A673 (cell line): ENCODE measurements around the gene SMARCC2.

Source experiments
- EZH2 ChIP-seq: fragments of 200-600 bp; sonication (generic); IDR thresholded peaks from 2 replicates; pipeline ENCODE4 v1.6.1; 2017; ENCODE audit warnings: borderline replicate concordance, low read depth, mild to moderate bottlenecking, mixed read lengths, antibody characterized with exemption, low read length; ENCODE audit not compliant: poor library complexity, severe bottlenecking
- TF ChIP-seq, protein P1 (sequence below): fragments of 300-800, 200-600 bp; sonication (generic); conservative IDR thresholded peaks from 2 replicates; pipeline ENCODE4 v1.5.1; 2017; ENCODE audit warnings: low read depth, mild to moderate bottlenecking, antibody characterized with exemption, low read length, moderate library complexity, mixed read lengths

DNA sequence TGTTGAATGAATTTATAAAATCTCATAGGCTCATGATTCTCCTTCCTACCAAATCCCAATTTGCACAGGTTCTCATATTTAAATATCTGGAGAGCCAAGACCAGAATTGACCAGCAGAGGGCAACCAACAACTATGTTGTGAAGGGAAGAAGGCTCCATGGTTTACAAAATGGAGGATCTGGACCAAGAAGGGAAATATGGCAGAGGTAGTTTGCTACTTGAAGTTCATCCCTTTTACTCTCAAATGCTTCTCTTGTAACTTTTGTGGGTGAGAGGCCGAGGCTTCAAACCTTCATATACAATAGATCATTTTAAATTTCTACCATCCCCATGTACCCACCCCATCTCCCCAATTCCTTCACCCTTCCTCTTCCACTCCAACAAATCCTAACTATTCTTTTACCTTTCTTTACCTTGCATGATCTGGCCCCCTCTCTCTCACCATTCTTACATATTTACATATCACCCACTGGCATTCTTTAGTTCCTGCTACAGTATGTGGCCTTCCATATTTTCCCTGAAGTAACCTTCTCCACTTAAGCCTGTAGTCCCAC lies 3.8 kb upstream of the SMARCC2 start:
- TF ChIP-seq, protein P1, sequence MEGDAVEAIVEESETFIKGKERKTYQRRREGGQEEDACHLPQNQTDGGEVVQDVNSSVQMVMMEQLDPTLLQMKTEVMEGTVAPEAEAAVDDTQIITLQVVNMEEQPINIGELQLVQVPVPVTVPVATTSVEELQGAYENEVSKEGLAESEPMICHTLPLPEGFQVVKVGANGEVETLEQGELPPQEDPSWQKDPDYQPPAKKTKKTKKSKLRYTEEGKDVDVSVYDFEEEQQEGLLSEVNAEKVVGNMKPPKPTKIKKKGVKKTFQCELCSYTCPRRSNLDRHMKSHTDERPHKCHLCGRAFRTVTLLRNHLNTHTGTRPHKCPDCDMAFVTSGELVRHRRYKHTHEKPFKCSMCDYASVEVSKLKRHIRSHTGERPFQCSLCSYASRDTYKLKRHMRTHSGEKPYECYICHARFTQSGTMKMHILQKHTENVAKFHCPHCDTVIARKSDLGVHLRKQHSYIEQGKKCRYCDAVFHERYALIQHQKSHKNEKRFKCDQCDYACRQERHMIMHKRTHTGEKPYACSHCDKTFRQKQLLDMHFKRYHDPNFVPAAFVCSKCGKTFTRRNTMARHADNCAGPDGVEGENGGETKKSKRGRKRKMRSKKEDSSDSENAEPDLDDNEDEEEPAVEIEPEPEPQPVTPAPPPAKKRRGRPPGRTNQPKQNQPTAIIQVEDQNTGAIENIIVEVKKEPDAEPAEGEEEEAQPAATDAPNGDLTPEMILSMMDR = peak; percentile 90
- TF ChIP-seq EZH2 = no peak
